Measurements from ENCODE around the gene VANGL2.

VANGL2 gene

GRCh38 chr1:160419150-160419837, 18.9 kb downstream of the VANGL2 start:
- DNase-seq (ENCODE audit: low read depth, low spot score) = no peak
- no peak overlapping the region for H3K4me3 ChIP-seq (ENCODE audit: low read length)

GRCh38 chr1:160419838-160420169, 19.4 kb downstream of the VANGL2 start:
- H3K4me3 ChIP-seq (ENCODE audit: low read length) = no peak overlapping the region

GRCh38 chr1:160420881-160421842, 20.8 kb downstream of the VANGL2 start:
- no peak for DNase-seq (ENCODE audit: low read depth, low spot score)
- no peak overlapping the region for H3K4me3 ChIP-seq (ENCODE audit: low read length)

More at GRCh38 chr1:160419838-160420169, 19.4 kb downstream of the VANGL2 start:
- no peak for DNase-seq (ENCODE audit: low read depth, low spot score)

- no peak overlapping the region for H3K4me3 ChIP-seq (ENCODE audit: low read length)
- DNase-seq (ENCODE audit: low read depth, low spot score) = no peak
Observed at GRCh38 chr1:160421881-160422280, 21.5 kb downstream of the VANGL2 start.

- DNase-seq (ENCODE audit: low read depth, low spot score) = no peak
- H3K4me3 ChIP-seq (ENCODE audit: low read length) = no peak overlapping the region
Observed at GRCh38 chr1:160423966-160424365, 23.6 kb downstream of the VANGL2 start.

GRCh38 chr1:160425847-160426246, 25.5 kb downstream of the VANGL2 start:
- no peak overlapping the region for H3K4me3 ChIP-seq (ENCODE audit: low read length)
- no peak for DNase-seq (ENCODE audit: low read depth, low spot score)

GRCh38 chr1:160427625-160428024, 27.3 kb downstream of the VANGL2 start:
- no peak overlapping the region for H3K4me3 ChIP-seq (ENCODE audit: low read length)
- no peak for DNase-seq (ENCODE audit: low read depth, low spot score)

- DNase-seq (ENCODE audit: low read depth, low spot score) = no peak
- H3K4me3 ChIP-seq (ENCODE audit: low read length) = no peak overlapping the region
Observed at GRCh38 chr1:160428053-160428452, 27.7 kb downstream of the VANGL2 start.

GRCh38 chr1:160428655-160429054, 28.3 kb downstream of the VANGL2 start:
- no peak overlapping the region for H3K4me3 ChIP-seq (ENCODE audit: low read length)
- DNase-seq (ENCODE audit: low read depth, low spot score) = peak; percentile 74

GRCh38 chr1:160429125-160429561, 28.8 kb downstream of the VANGL2 start:
- no peak overlapping the region for H3K4me3 ChIP-seq (ENCODE audit: low read length)
- DNase-seq (ENCODE audit: low read depth, low spot score) = no peak

GRCh38 chr1:160429702-160430535, 29.6 kb downstream of the VANGL2 start:
- DNase-seq (ENCODE audit: low read depth, low spot score) = no peak

GRCh38 chr1:160431006-160431405, 30.6 kb downstream of the VANGL2 start:
- H3K4me3 ChIP-seq (ENCODE audit: low read length) = no peak overlapping the region
- no peak for DNase-seq (ENCODE audit: low read depth, low spot score)

More at GRCh38 chr1:160429702-160430535, 29.6 kb downstream of the VANGL2 start:
- no peak overlapping the region for H3K4me3 ChIP-seq (ENCODE audit: low read length)

- H3K4me3 ChIP-seq (ENCODE audit: low read length) = no peak overlapping the region
- DNase-seq (ENCODE audit: low read depth, low spot score) = no peak
Observed at GRCh38 chr1:160431571-160431970, 31.2 kb downstream of the VANGL2 start.

GRCh38 chr1:160432371-160432786, 32.0 kb downstream of the VANGL2 start:
- DNase-seq (ENCODE audit: low read depth, low spot score) = no peak
- no peak overlapping the region for H3K4me3 ChIP-seq (ENCODE audit: low read length)

GRCh38 chr1:160436966-160437365, 36.6 kb downstream of the VANGL2 start:
- DNase-seq (ENCODE audit: low read depth, low spot score) = no peak
- H3K4me3 ChIP-seq (ENCODE audit: low read length) = no peak overlapping the region

- peak overlapping the region; percentile 34 for H3K4me3 ChIP-seq (ENCODE audit: low read length)
- DNase-seq (ENCODE audit: low read depth, low spot score) = peak; percentile 55
Observed at GRCh38 chr1:160437432-160438316, 37.3 kb downstream of the VANGL2 start.

GRCh38 chr1:160438317-160438918, 38.1 kb downstream of the VANGL2 start:
- H3K4me3 ChIP-seq (ENCODE audit: low read length) = peak overlapping the region; percentile 34
- DNase-seq (ENCODE audit: low read depth, low spot score) = no peak

- H3K4me3 ChIP-seq (ENCODE audit: low read length) = no peak overlapping the region
- DNase-seq (ENCODE audit: low read depth, low spot score) = no peak
Observed at GRCh38 chr1:160438935-160439334, 38.6 kb downstream of the VANGL2 start.
